H9 (cell line): ENCODE results near the gene SUMF1. TPM values are rescaled to one million over a fixed set of nuclear protein-coding genes. Genes with fewer than 3 reads are reported as not detected.

Experiments
- DNase-seq: peaks from one replicate; pipeline ENCODE4 v3.0.0-alpha.2; 2017
- H2AFZ ChIP-seq: one replicate; pipeline ENCODE4 v1.6.1; 2013; ENCODE audit warnings: mild to moderate bottlenecking, low read length, control low read depth, moderate library complexity
- H2AK5ac ChIP-seq: 2 replicates; pipeline ENCODE4 v1.6.1; 2013; ENCODE audit warnings: low read length, control low read depth, mixed read lengths; ENCODE audit not compliant: insufficient read length
- H2BK120ac ChIP-seq: one replicate; pipeline ENCODE4 v1.6.1; 2013; ENCODE audit warnings: low read depth, mild to moderate bottlenecking, low read length, control low read depth, inconsistent platforms; ENCODE audit not compliant: poor library complexity, severe bottlenecking
- H2BK12ac ChIP-seq: 2 replicates; pipeline ENCODE4 v1.6.1; 2013; ENCODE audit warnings: low read length, control low read depth, mixed read lengths, low read depth; ENCODE audit not compliant: insufficient read length
- H2BK15ac ChIP-seq: 2 replicates; pipeline ENCODE4 v1.6.1; 2013; ENCODE audit warnings: low read depth, low read length, control low read depth
- H2BK20ac ChIP-seq: one replicate; pipeline ENCODE4 v1.6.1; 2013; ENCODE audit warnings: low read depth, mild to moderate bottlenecking, low read length, control low read depth, inconsistent platforms; ENCODE audit not compliant: poor library complexity, severe bottlenecking
- H2BK5ac ChIP-seq: 2 replicates; pipeline ENCODE4 v1.6.1; 2013; ENCODE audit warnings: low read length, control low read depth, mixed read lengths; ENCODE audit not compliant: insufficient read length
- H3K14ac ChIP-seq: 2 replicates; pipeline ENCODE4 v1.6.1; 2013; ENCODE audit warnings: low read length, control low read depth; ENCODE audit not compliant: insufficient read depth
- H3K18ac ChIP-seq: 2 replicates; pipeline ENCODE4 v1.6.1; 2013; ENCODE audit warnings: low read depth, mild to moderate bottlenecking, mixed read lengths, low read length, control low read depth; ENCODE audit not compliant: insufficient read length
- H3K23ac ChIP-seq: 2 replicates; pipeline ENCODE4 v1.6.1; 2013; ENCODE audit warnings: low read length, control low read depth, mixed read lengths, low read depth; ENCODE audit not compliant: insufficient read length
- H3K23me2 ChIP-seq: 2 replicates; pipeline ENCODE4 v1.6.1; 2013; ENCODE audit warnings: low read depth, mild to moderate bottlenecking, mixed read lengths, low read length, control low read depth; ENCODE audit not compliant: insufficient read length, poor library complexity, severe bottlenecking
- H3K27ac ChIP-seq: 2 replicates; pipeline ENCODE4 v1.5.1; 2013; ENCODE audit warnings: low read length, control low read depth, mixed read lengths, low read depth; ENCODE audit not compliant: insufficient read length
- H3K27me3 ChIP-seq: 2 replicates; pipeline ENCODE4 v1.6.1; 2013; ENCODE audit warnings: low read length, control low read depth, inconsistent platforms; ENCODE audit not compliant: insufficient read depth
- H3K4ac ChIP-seq: 2 replicates; pipeline ENCODE4 v1.6.1; 2013; ENCODE audit warnings: low read depth, mild to moderate bottlenecking, control low read depth, inconsistent platforms, low read length, moderate library complexity
- H3K4me1 ChIP-seq: 2 replicates; pipeline ENCODE4 v1.6.1; 2013; ENCODE audit warnings: low read length, control low read depth, inconsistent platforms; ENCODE audit not compliant: insufficient read depth
- H3K4me2 ChIP-seq: 2 replicates; pipeline ENCODE4 v1.6.1; 2013; ENCODE audit warnings: low read length, control low read depth, mixed read lengths; ENCODE audit not compliant: insufficient read length, insufficient read depth
- H3K56ac ChIP-seq: 2 replicates; pipeline ENCODE4 v1.6.1; 2013; ENCODE audit warnings: low read depth, mild to moderate bottlenecking, mixed read lengths, low read length, control low read depth; ENCODE audit not compliant: insufficient read length
- H3K79me1 ChIP-seq: 2 replicates; pipeline ENCODE4 v1.6.1; 2013; ENCODE audit warnings: low read depth, mild to moderate bottlenecking, moderate library complexity, low read length, control low read depth, inconsistent platforms; ENCODE audit not compliant: insufficient read depth, poor library complexity, severe bottlenecking
- H3K79me2 ChIP-seq: 2 replicates; pipeline ENCODE4 v1.6.1; 2013; ENCODE audit warnings: low read length, control low read depth, inconsistent platforms; ENCODE audit not compliant: insufficient read depth
- H3K9ac ChIP-seq: 2 replicates; pipeline ENCODE4 v1.6.1; 2013; ENCODE audit warnings: low read length, control low read depth, mixed read lengths; ENCODE audit not compliant: insufficient read length; ENCODE audit errors: extremely low read depth
- H3K9me3 ChIP-seq: one replicate; pipeline ENCODE4 v1.6.1; 2013; ENCODE audit warnings: low read depth, low read length, inconsistent platforms; ENCODE audit not compliant: control insufficient read depth
- H3T11ph ChIP-seq: one replicate; pipeline ENCODE4 v1.6.1; 2013; ENCODE audit warnings: mild to moderate bottlenecking, low read length, control low read depth, inconsistent platforms
- H4K20me1 ChIP-seq: one replicate; pipeline ENCODE4 v1.6.1; 2013; ENCODE audit not compliant: control insufficient read depth, insufficient read length, insufficient read depth
- H4K5ac ChIP-seq: 2 replicates; pipeline ENCODE4 v1.6.1; 2013; ENCODE audit warnings: low read depth, mild to moderate bottlenecking, mixed read lengths, low read length, control low read depth; ENCODE audit not compliant: insufficient read length
- H4K8ac ChIP-seq: replicated peaks from 2 replicates; pipeline ENCODE4 v1.6.1; 2013; ENCODE audit warnings: low read length, control low read depth, mixed read lengths, low read depth; ENCODE audit not compliant: insufficient read length
- H4K91ac ChIP-seq: 2 replicates; pipeline ENCODE4 v1.6.1; 2013; ENCODE audit warnings: low read depth, mild to moderate bottlenecking, moderate library complexity, mixed read lengths, low read length, control low read depth; ENCODE audit not compliant: insufficient read length
- H3K27ac Mint-ChIP-seq, 3 experiments: 2 replicates in 2 of 3; 3 replicates in 1 of 3; pipeline ENCODE4 v1.8.0; 2020 to 2021; ENCODE audit warnings: mixed read lengths in 3 of 3, mild to moderate bottlenecking in 1 of 3, moderate library complexity in 1 of 3
- H3K27me3 Mint-ChIP-seq: 2 replicates; pipeline ENCODE4 v1.8.0; 2021; ENCODE audit warnings: low read depth, mild to moderate bottlenecking, moderate library complexity, mixed read lengths
- H3K36me3 Mint-ChIP-seq, 3 experiments: 2 replicates in 2 of 3; 3 replicates in 1 of 3; pipeline ENCODE4 v1.8.0; 2020 to 2021; ENCODE audit warnings: low read depth in 3 of 3, mixed read lengths in 3 of 3; ENCODE audit not compliant: insufficient read depth in 1 of 3
- H3K4me1 Mint-ChIP-seq, 2 experiments: 2 replicates each; pipeline ENCODE4 v1.8.0; 2020; ENCODE audit warnings: mixed read lengths in 2 of 2
- H3K4me3 Mint-ChIP-seq, 2 experiments: 2 replicates in 1 of 2; 3 replicates in 1 of 2; pipeline ENCODE4 v1.8.0; 2020 to 2021; ENCODE audit warnings: mild to moderate bottlenecking in 2 of 2, mixed read lengths in 2 of 2, moderate library complexity in 1 of 2
- H3K9me3 Mint-ChIP-seq, 2 experiments: 2 replicates in 1 of 2; 3 replicates in 1 of 2; pipeline ENCODE4 v1.8.0; 2020; ENCODE audit warnings: mild to moderate bottlenecking in 2 of 2, mixed read lengths in 2 of 2, moderate library complexity in 1 of 2
- CTCF ChIP-seq: fragments of 200-600 bp; sonication (generic); conservative IDR thresholded peaks from 3 replicates; pipeline ENCODE4 v1.8.0; 2021; ENCODE audit warnings: antibody characterized with exemption, mild to moderate bottlenecking
- WGBS: extraction: QIAGEN DNeasy Blood & Tissue Kit; methylation state at CpG from one replicate; pipeline ENCODE4 v1.1.7; 2013; ENCODE audit warnings: missing lambda C conversion rate, low lambda C conversion rate, mixed read lengths; ENCODE audit not compliant: insufficient read length; ENCODE audit errors: extremely low coverage; 5-methylcytosine and 5-hydroxymethylcytosine counted together
- long read RNA-seq: library from polyadenylated mRNA; unstranded; transcript quantifications from one replicate; pipeline ENCODE4 v2.0.0, GENCODE V29; 2020
- total RNA-seq: library from RNA; stranded (reverse); gene quantifications from 2 replicates; pipeline ENCODE4 v1.2.1, GENCODE V29; 2021

The SUMF1 gene
- total RNA-seq: 9.5 and 10.6 TPM in 2 replicates
- long read RNA-seq, transcript SUMF1-201 (9 exons, 2,159 nt): major isoform, 100 of 130 reads
- long read RNA-seq, transcript SUMF1-202 (8 exons, 1,447 nt): minor isoform, 5 of 130 reads
- long read RNA-seq, partial matches to known transcripts: 1 of 130 reads
- long read RNA-seq, other reads (novel, unspliced or antisense): 18 of 130 reads

DNA sequence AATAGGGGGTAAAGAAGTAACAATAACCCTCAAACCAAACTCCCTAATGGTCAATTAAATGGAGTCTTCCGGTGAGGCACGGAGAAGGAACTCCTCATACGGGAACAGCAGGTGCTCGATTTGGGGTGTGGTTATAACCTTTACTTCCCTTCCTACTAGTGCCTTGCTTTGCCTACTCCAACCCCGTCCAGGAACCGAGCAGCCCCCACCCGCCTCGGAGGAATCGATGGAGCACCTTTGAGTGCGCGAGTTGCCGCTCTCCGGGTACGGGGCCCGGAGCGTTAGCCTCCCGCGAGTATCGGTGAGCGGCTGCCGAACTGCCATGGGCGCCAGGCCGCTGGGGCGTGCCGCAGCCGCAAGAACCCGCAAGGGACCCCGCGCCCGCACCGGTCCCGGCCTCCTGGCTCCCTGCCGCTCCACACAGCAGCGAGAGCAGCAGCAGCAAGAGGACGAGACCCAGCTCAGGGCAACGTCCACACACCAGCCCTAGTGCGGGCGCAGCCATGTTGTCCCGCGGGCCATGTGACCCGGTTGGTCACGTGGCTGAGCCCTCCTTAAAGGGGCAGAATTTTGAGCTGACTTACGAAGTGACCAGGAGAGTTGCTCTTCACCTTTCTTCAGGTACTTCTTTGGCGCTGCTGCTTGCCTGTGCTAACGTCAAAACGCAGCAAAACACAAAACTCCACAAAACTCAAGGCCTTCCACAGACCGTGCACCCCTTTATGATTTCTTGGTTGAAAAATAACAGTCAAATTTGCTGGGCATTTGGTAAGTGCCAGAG lies at the start of gene SUMF1:
Gene SUMF1, minus strand, starts transcription at position 529 of the 781 bp plus-strand sequence. Its CDS starts 24 bp downstream, at position 505.
- H3K56ac ChIP-seq: no peak within 1 kb of the TSS
- H3K9me3 ChIP-seq: no peaks in the 10 kb centered on the region
- peak; percentile 83 for DNase-seq
- no peak within 1 kb of the TSS for H2BK120ac ChIP-seq
- no peaks in the 10 kb centered on the region for H4K20me1 ChIP-seq
- no peak within 1 kb of the TSS for H3T11ph ChIP-seq
- H3K36me3 Mint-ChIP-seq: peaks cover 0 to 1% (median 0%) of the 10 kb centered on the region in 3 experiments; a peak in 1 of 7 replicates
- no peak within 1 kb of the TSS; the same call in 1 of the 2 replicates for H2BK15ac ChIP-seq
- no peaks in the 10 kb centered on the region for H3K4me1 ChIP-seq
- no peak within 1 kb of the TSS for H3K23ac ChIP-seq
- H2BK5ac ChIP-seq: no peak within 1 kb of the TSS
- peak within 1 kb of the TSS; percentile 86 for H3K9ac ChIP-seq
- H3K4ac ChIP-seq: no peak within 1 kb of the TSS
- peak within 1 kb of the TSS; percentile 84 for H3K18ac ChIP-seq
- peak within 1 kb of the TSS; percentile 91 to 95 for H3K4me3 Mint-ChIP-seq
- H2BK20ac ChIP-seq: no peak within 1 kb of the TSS
- H4K5ac ChIP-seq: peak within 1 kb of the TSS; percentile 74
- H3K9me3 Mint-ChIP-seq: no peaks in the 10 kb centered on the region
- H3K4me1 Mint-ChIP-seq: peaks cover 3 to 7% of the 10 kb centered on the region in 2 experiments
- no peaks in the 10 kb centered on the region for H3K27me3 ChIP-seq
- H2AK5ac ChIP-seq: no peak within 1 kb of the TSS
- H3K4me2 ChIP-seq: peak within 1 kb of the TSS; percentile 46
- H2BK12ac ChIP-seq: no peak within 1 kb of the TSS
- no peak for TF ChIP-seq CTCF
- H4K91ac ChIP-seq: no peak within 1 kb of the TSS
- no peak within 1 kb of the TSS for H2AFZ ChIP-seq
- no peak within 1 kb of the TSS for H4K8ac ChIP-seq
- no peaks in the 10 kb centered on the region for H3K79me1 ChIP-seq
- peaks cover 6% of the 10 kb centered on the region for H3K27me3 Mint-ChIP-seq
- no peaks in the 10 kb centered on the region for H3K79me2 ChIP-seq
- WGBS: no CpG with 5 or more reads among the region's 47 CpGs
- peak within 1 kb of the TSS; percentile 88 to 99 (median 99) for H3K27ac Mint-ChIP-seq
- peak within 1 kb of the TSS; percentile 93 for H3K14ac ChIP-seq
- H3K23me2 ChIP-seq: peaks cover 3% of the 10 kb centered on the region
- peak within 1 kb of the TSS; percentile 11 for H3K27ac ChIP-seq
